ENCODE measurements around the gene FABP3. TPM values are rescaled to one million over a fixed set of nuclear protein-coding genes. Genes with fewer than 3 reads are reported as not detected.
A peak's percentile ranks its signal among the peaks of the same experiment; 100 is the strongest.

The FABP3 gene
- total and polyA plus RNA-seq, 2 of the 13 experiments (the other 11 are each of a cell fraction or from before 2014, with no cell fraction given), result 0.21 to 0.24 TPM

GRCh38 chr1:31417148-31417547 is 44.3 kb upstream of the FABP3 start (continued):
- TF ChIP-seq ADNP (CRISPR knock-in tag; IDR thresholded peaks at IDR 0.05), result no peak
- TF ChIP-seq ZNF7 (CRISPR knock-in tag; IDR thresholded peaks at IDR 0.05), result peak; percentile 15; the same call in 1 of the 2 replicates
- peak; percentile 98 for TF ChIP-seq CEBPG (CRISPR knock-in tag; IDR thresholded peaks at IDR 0.05)
- 0 out of 2 replicates have a peak, but pooled peaks have one; percentile 33 for TF ChIP-seq CCDC6 (CRISPR knock-in tag; IDR thresholded peaks at IDR 0.05)
- TF ChIP-seq ZNF549 (CRISPR knock-in tag; IDR thresholded peaks at IDR 0.05), result no peak
- no peak for TF ChIP-seq THAP9 (CRISPR knock-in tag; IDR thresholded peaks at IDR 0.05; ENCODE audit: borderline replicate concordance)
- peak; percentile 73 for TF ChIP-seq THAP11 (CRISPR knock-in tag; IDR thresholded peaks at IDR 0.05)
- TF ChIP-seq, protein P1, sequence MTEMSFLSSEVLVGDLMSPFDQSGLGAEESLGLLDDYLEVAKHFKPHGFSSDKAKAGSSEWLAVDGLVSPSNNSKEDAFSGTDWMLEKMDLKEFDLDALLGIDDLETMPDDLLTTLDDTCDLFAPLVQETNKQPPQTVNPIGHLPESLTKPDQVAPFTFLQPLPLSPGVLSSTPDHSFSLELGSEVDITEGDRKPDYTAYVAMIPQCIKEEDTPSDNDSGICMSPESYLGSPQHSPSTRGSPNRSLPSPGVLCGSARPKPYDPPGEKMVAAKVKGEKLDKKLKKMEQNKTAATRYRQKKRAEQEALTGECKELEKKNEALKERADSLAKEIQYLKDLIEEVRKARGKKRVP (CRISPR knock-in tag; IDR thresholded peaks at IDR 0.05), result no peak
- TF ChIP-seq ATF7 (IDR thresholded peaks at IDR 0.05), result peak; percentile 48; the same call in 1 of the 2 replicates
- TF ChIP-seq ATF7 (CRISPR knock-in tag; IDR thresholded peaks at IDR 0.05), result no peak
- peak; percentile 75; the same call in 1 of the 2 replicates for TF ChIP-seq ZNF670 (CRISPR knock-in tag; IDR thresholded peaks at IDR 0.05; ENCODE audit: borderline replicate concordance)
- TF ChIP-seq TAF1 (CRISPR knock-in tag; IDR thresholded peaks at IDR 0.05), result no peak
- peak; percentile 88 for TF ChIP-seq TCF7 (IDR thresholded peaks at IDR 0.05; ENCODE audit: low read depth)
- TF ChIP-seq, protein P2, sequence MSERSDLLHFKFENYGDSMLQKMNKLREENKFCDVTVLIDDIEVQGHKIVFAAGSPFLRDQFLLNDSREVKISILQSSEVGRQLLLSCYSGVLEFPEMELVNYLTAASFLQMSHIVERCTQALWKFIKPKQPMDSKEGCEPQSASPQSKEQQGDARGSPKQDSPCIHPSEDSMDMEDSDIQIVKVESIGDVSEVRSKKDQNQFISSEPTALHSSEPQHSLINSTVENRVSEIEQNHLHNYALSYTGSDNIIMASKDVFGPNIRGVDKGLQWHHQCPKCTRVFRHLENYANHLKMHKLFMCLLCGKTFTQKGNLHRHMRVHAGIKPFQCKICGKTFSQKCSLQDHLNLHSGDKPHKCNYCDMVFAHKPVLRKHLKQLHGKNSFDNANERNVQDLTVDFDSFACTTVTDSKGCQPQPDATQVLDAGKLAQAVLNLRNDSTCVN (CRISPR knock-in tag; IDR thresholded peaks at IDR 0.05; ENCODE audit: borderline replicate concordance), result no peak
- 0 out of 2 replicates have a peak, but pooled peaks have one; percentile 23 for TF ChIP-seq CBX5 (CRISPR knock-in tag; IDR thresholded peaks at IDR 0.05; ENCODE audit: borderline replicate concordance)
- TF ChIP-seq CAMTA2 (CRISPR knock-in tag; IDR thresholded peaks at IDR 0.05; ENCODE audit: borderline replicate concordance), result no peak
- peak; percentile 63 for TF ChIP-seq FOXP1 (IDR thresholded peaks at IDR 0.05)
- TF ChIP-seq FOXP1 (CRISPR knock-in tag; IDR thresholded peaks at IDR 0.05), result peak; percentile 81
- peak; percentile 35; the same call in 1 of the 2 replicates for TF ChIP-seq ZFP37 (CRISPR knock-in tag; IDR thresholded peaks at IDR 0.05; ENCODE audit: borderline replicate concordance)
- TF ChIP-seq HINFP (CRISPR knock-in tag; IDR thresholded peaks at IDR 0.05; ENCODE audit: low read depth), result no peak
- TF ChIP-seq ZNF496 (CRISPR knock-in tag; IDR thresholded peaks at IDR 0.05; ENCODE audit: insufficient replicate concordance), result no peak
- TF ChIP-seq ARNTL (CRISPR knock-in tag; IDR thresholded peaks at IDR 0.05), result 0 out of 2 replicates have a peak, but pooled peaks have one; percentile 39
- peak; percentile 92 for TF ChIP-seq GATAD2A (CRISPR knock-in tag; IDR thresholded peaks at IDR 0.05)
- peak; percentile 13; the same call in 1 of the 2 replicates for TF ChIP-seq ZKSCAN1 (IDR thresholded peaks at IDR 0.05; ENCODE audit: low read length)
- TF ChIP-seq NFKBIZ (CRISPR knock-in tag; IDR thresholded peaks at IDR 0.05), result peak; percentile 97
- TF ChIP-seq NFIC (IDR thresholded peaks at IDR 0.05; ENCODE audit: low read length), result peak; percentile 70
- TF ChIP-seq ZNF335 (CRISPR knock-in tag; IDR thresholded peaks at IDR 0.05), result no peak
- no peak for TF ChIP-seq ZNF577 (CRISPR knock-in tag; IDR thresholded peaks at IDR 0.05; ENCODE audit: borderline replicate concordance, low read depth)
- TF ChIP-seq HDAC2 (CRISPR knock-in tag; IDR thresholded peaks at IDR 0.05), result peak; percentile 72
